GM12878 (cell line): ENCODE results near the gene PSENEN. TPM values are rescaled to one million over a fixed set of nuclear protein-coding genes. Genes with fewer than 3 reads are reported as not detected.

Experiments
- ATAC-seq: fragments of 200-7000 bp; cut with Tn5 transposase; 3 replicates; pipeline ENCODE4 v1.9.1; 2020; ENCODE audit warnings: mild to moderate bottlenecking, moderate library complexity
- BruUV-seq: library from RNA; stranded (reverse); fragments of 400-500 nt; replicated peaks from 2 replicates; lab custom pipeline; 2021; lab: Mats Ljungman, UMichigan
- CTCF ChIA-PET: fragments of 300-600 bp; sonication (Branson Sonifier 250); formaldehyde crosslinking; extraction: SDS; loops from one replicate; lab custom pipeline; 2021; ENCODE audit warnings: inconsistent platforms; lab: Yijun Ruan, JAX
- POLR2A ChIA-PET: fragments of 350-600 bp; formaldehyde crosslinking; extraction: SDS; loops from one replicate; lab custom pipeline; 2021; ENCODE audit warnings: inconsistent platforms; lab: Charles Lee
- RAD21 ChIA-PET: fragments of 300-600 bp; sonication (Branson Sonifier 250); formaldehyde crosslinking; loops from one replicate; lab custom pipeline; 2023; ENCODE audit warnings: antibody characterized with exemption; ENCODE audit not compliant: unreplicated experiment; lab: Charles Lee
- SMC1A ChIA-PET: fragments of 300-600 bp; sonication (Branson Sonifier 250); formaldehyde crosslinking; loops from one replicate; lab custom pipeline; 2023; ENCODE audit not compliant: unreplicated experiment, uncharacterized antibody; lab: Charles Lee
- DNase-seq: peaks from one replicate; pipeline ENCODE4 v3.0.0-alpha.2; 2011; ENCODE audit warnings: low read depth, low spot score
- FAIRE-seq: peaks from 3 replicates; lab custom pipeline; 2011; peaks lifted over from hg19 to GRCh38; lab: Jason Lieb, UNC
- H2AFZ ChIP-seq: 2 replicates; pipeline ENCODE4 v1.6.0; 2011; ENCODE audit warnings: low read depth, low read length, control low read depth; ENCODE audit not compliant: control insufficient read depth
- H3K27ac ChIP-seq: 2 replicates; pipeline ENCODE4 v1.5.1; 2011; ENCODE audit warnings: control low read depth; ENCODE audit not compliant: control insufficient read depth, insufficient read depth
- H3K27me3 ChIP-seq, 2 experiments: replicated peaks in 1 of 2; 2 replicates each; pipeline versions ENCODE4 v1.6.0 to v1.6.1; 2011; ENCODE audit warnings: low read length in 1 of 2; ENCODE audit not compliant: control insufficient read depth in 2 of 2, insufficient read depth in 2 of 2
- H3K36me3 ChIP-seq, 2 experiments: 2 replicates each; pipeline ENCODE4 v1.5.1; 2011; ENCODE audit warnings: low read length in 1 of 2; ENCODE audit not compliant: control insufficient read depth in 2 of 2, insufficient read depth in 2 of 2
- H3K4me1 ChIP-seq: 2 replicates; pipeline ENCODE4 v1.6.1; 2011; ENCODE audit warnings: mild to moderate bottlenecking, low read length, moderate library complexity, mixed read lengths; ENCODE audit not compliant: control insufficient read depth, insufficient read depth
- H3K4me2 ChIP-seq: 2 replicates; pipeline ENCODE4 v1.6.0; 2011; ENCODE audit warnings: control low read depth; ENCODE audit not compliant: control insufficient read depth, insufficient read depth
- H3K4me3 ChIP-seq: fragments of 200-600 bp; sonication (generic); 2 replicates; pipeline ENCODE4 v1.5.1; 2016
- H3K79me2 ChIP-seq: 2 replicates; pipeline ENCODE4 v1.6.0; 2011; ENCODE audit warnings: low read length; ENCODE audit not compliant: control insufficient read depth, insufficient read depth
- H3K9ac ChIP-seq: 2 replicates; pipeline ENCODE4 v1.8.0; 2011; ENCODE audit warnings: low read length, control low read depth, mixed read lengths; ENCODE audit not compliant: control insufficient read depth, insufficient read depth
- H3K9me3 ChIP-seq: replicated peaks from 3 replicates; pipeline ENCODE4 v1.5.1; 2011; ENCODE audit warnings: mild to moderate bottlenecking, low read length; ENCODE audit not compliant: control insufficient read depth, insufficient read depth
- H4K20me1 ChIP-seq: 2 replicates; pipeline ENCODE4 v1.6.0; 2011; ENCODE audit not compliant: control insufficient read depth, insufficient read depth
- BHLHE40 ChIP-seq, 2 experiments: fragments of 450-650 bp in 1 of 2; IDR thresholded peaks; 2 replicates each; pipeline ENCODE4 v1.6.1; 2011 to 2017; ENCODE audit warnings: low read depth in 2 of 2, borderline replicate concordance in 1 of 2, improper control_type of control experiment in 1 of 2, low read length in 1 of 2, mild to moderate bottlenecking in 1 of 2
- BRCA1 ChIP-seq: IDR thresholded peaks from 2 replicates; pipeline ENCODE4 v1.6.1; 2011; ENCODE audit warnings: low read depth, low read length, improper control_type of control experiment
- CHD2 ChIP-seq: IDR thresholded peaks from 2 replicates; pipeline ENCODE4 v1.6.1; 2011; ENCODE audit warnings: low read depth, low read length, improper control_type of control experiment, borderline replicate concordance
- ETV6 ChIP-seq, 2 experiments: fragments of 450-650 bp in 1 of 2; IDR thresholded peaks in 1 of 2; conservative IDR thresholded peaks in 1 of 2; 2 replicates each; pipeline ENCODE4 v1.6.1; 2014; ENCODE audit warnings: antibody characterized with exemption in 1 of 2, borderline replicate concordance in 1 of 2, low read depth in 1 of 2, mild to moderate bottlenecking in 1 of 2, moderate library complexity in 1 of 2
- FOXK2 ChIP-seq: fragments of 450-650 bp; IDR thresholded peaks from 2 replicates; pipeline ENCODE4 v1.6.1; 2017; ENCODE audit warnings: mild to moderate bottlenecking, moderate library complexity
- JUND ChIP-seq: IDR thresholded peaks from 2 replicates; pipeline ENCODE4 v1.6.1; 2012; ENCODE audit warnings: low read depth, mild to moderate bottlenecking, low read length, improper control_type of control experiment, moderate library complexity
- MEF2B ChIP-seq: fragments of 450-650 bp; IDR thresholded peaks from 2 replicates; pipeline ENCODE4 v1.6.1; 2018; ENCODE audit warnings: mild to moderate bottlenecking, moderate library complexity; ENCODE audit not compliant: partially characterized antibody, poor library complexity, severe bottlenecking
- NR2C2 ChIP-seq: IDR thresholded peaks from 2 replicates; pipeline ENCODE4 v1.6.1; 2011; ENCODE audit warnings: borderline replicate concordance, low read depth; ENCODE audit not compliant: control insufficient read depth, insufficient read length
- RCOR1 ChIP-seq: conservative IDR thresholded peaks from 2 replicates; pipeline ENCODE4 v1.6.1; 2012; ENCODE audit warnings: low read depth, low read length, improper control_type of control experiment
- RELA ChIP-seq: fragments of 450-650 bp; IDR thresholded peaks from 2 replicates; pipeline ENCODE4 v1.8.0; 2014; ENCODE audit warnings: borderline replicate concordance; ENCODE audit not compliant: partially characterized antibody
- SP1 ChIP-seq: IDR thresholded peaks from one replicate; pipeline ENCODE4 v1.6.1; 2011; ENCODE audit warnings: low read depth, low read length
- ZNF217 ChIP-seq: fragments of 450-650 bp; IDR thresholded peaks from 2 replicates; pipeline ENCODE4 v1.6.1; 2017; ENCODE audit warnings: antibody characterized with exemption, mild to moderate bottlenecking
- WGBS: methylation state at CpG from one replicate; pipeline ENCODE4 v1.1.6; 2016; ENCODE audit warnings: low lambda C conversion rate; ENCODE audit not compliant: insufficient replicate concordance, insufficient coverage; ENCODE audit errors: missing lambda C conversion rate; 5-methylcytosine and 5-hydroxymethylcytosine counted together
- in situ Hi-C: fragments of 300-500 bp; cut with MboI; formaldehyde crosslinking; loops from 9 replicates; pipeline ENCODE4 v1.14.3; 2018; ENCODE audit warnings: mixed read lengths
- intact Hi-C: fragments of 100-400 bp; cut with micrococcal nuclease; formaldehyde crosslinking; loops from one replicate; pipeline ENCODE4 v1.14.2; 2022; ENCODE audit not compliant: unreplicated experiment
- polyA plus RNA-seq, 11 experiments: library from polyadenylated mRNA; depleted of rRNA in 4 of 11; unstranded in 6 of 11; stranded (reverse) in 5 of 11; fragments of >200 nt; fragmentation: Nextera tagmentation in 4 of 11; fragmentation: Illumina TruSeq in 1 of 11; extraction: Ambion mirVana in 4 of 11; extraction: Trizol in 1 of 11; gene quantifications; 1 replicate in 1 of 11; 2 replicates in 10 of 11; pipeline versions ENCODE4 v1.2.1 to v1.2.3, GENCODE V29; 2011 to 2016; ENCODE audit warnings: inconsistent platforms in 2 of 11, missing spikeins in 2 of 11, low read depth in 1 of 11
- total RNA-seq, 4 experiments: library from RNA; depleted of rRNA in 3 of 4; stranded (reverse); fragments of >200 nt in 3 of 4; fragmentation: Illumina TruSeq in 1 of 4; extraction: Trizol in 1 of 4; gene quantifications; 2 replicates each; pipeline versions ENCODE4 v1.2.1 to v1.2.3, GENCODE V29; 2013 to 2021
- TF ChIP-seq, protein P1 (sequence below): fragments of 450-650 bp; formaldehyde crosslinking; IDR thresholded peaks from 2 replicates; pipeline ENCODE4 v1.4.0; 2020; ENCODE audit warnings: mild to moderate bottlenecking, moderate library complexity
- TF ChIP-seq, protein P2 (sequence below): IDR thresholded peaks from 2 replicates; pipeline ENCODE4 v1.6.1; 2012; ENCODE audit warnings: low read depth, low read length, improper control_type of control experiment

Gene PSENEN
- total and polyA plus RNA-seq, 10 of the 15 experiments (the other 5 are each of a cell fraction or from before 2014, with no cell fraction given) = 14.4 to 178 (median 43.5) TPM

DNA sequence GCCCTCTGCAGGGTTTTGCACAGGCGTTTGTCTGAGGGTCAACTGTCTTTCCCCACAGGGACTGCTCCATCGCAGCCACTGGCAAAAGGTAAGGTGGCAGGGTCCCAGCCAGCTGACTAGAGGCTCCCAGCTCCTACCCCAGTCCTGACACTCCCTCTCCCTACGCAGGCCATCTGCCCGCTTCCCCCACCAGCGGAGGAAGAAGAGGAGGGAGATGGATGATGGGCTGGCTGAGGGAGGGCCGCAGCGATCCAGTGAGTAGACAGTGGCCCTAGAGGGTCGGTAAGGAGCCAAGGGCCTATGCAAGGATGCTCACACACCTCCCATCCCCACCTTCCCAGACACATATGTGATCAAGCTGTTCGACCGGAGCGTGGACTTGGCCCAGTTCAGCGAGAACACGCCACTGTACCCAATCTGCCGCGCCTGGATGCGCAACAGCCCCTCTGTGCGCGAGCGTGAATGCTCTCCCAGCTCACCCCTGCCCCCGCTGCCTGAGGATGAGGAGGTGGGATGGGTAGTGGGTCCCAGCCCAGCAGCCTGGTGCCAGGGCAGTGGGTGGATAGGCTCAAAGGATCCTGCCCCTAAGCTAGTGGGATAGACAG, 7.4 kb downstream of the PSENEN start (continued):
- TF ChIP-seq, protein P1, sequence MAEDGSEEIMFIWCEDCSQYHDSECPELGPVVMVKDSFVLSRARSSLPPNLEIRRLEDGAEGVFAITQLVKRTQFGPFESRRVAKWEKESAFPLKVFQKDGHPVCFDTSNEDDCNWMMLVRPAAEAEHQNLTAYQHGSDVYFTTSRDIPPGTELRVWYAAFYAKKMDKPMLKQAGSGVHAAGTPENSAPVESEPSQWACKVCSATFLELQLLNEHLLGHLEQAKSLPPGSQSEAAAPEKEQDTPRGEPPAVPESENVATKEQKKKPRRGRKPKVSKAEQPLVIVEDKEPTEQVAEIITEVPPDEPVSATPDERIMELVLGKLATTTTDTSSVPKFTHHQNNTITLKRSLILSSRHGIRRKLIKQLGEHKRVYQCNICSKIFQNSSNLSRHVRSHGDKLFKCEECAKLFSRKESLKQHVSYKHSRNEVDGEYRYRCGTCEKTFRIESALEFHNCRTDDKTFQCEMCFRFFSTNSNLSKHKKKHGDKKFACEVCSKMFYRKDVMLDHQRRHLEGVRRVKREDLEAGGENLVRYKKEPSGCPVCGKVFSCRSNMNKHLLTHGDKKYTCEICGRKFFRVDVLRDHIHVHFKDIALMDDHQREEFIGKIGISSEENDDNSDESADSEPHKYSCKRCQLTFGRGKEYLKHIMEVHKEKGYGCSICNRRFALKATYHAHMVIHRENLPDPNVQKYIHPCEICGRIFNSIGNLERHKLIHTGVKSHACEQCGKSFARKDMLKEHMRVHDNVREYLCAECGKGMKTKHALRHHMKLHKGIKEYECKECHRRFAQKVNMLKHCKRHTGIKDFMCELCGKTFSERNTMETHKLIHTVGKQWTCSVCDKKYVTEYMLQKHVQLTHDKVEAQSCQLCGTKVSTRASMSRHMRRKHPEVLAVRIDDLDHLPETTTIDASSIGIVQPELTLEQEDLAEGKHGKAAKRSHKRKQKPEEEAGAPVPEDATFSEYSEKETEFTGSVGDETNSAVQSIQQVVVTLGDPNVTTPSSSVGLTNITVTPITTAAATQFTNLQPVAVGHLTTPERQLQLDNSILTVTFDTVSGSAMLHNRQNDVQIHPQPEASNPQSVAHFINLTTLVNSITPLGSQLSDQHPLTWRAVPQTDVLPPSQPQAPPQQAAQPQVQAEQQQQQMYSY (CRISPR knock-in tag) = no peak
- TF ChIP-seq FOXK2 (no peak), BRCA1 (no peak), NR2C2 (no peak), SP1 (no peak), BHLHE40 (IDR thresholded peaks at IDR 0.05; ENCODE audit: borderline replicate concordance in 1 of 2, low read depth in 2 of 2, low read length in 1 of 2) (no peak), JUND (no peak)

DNA sequence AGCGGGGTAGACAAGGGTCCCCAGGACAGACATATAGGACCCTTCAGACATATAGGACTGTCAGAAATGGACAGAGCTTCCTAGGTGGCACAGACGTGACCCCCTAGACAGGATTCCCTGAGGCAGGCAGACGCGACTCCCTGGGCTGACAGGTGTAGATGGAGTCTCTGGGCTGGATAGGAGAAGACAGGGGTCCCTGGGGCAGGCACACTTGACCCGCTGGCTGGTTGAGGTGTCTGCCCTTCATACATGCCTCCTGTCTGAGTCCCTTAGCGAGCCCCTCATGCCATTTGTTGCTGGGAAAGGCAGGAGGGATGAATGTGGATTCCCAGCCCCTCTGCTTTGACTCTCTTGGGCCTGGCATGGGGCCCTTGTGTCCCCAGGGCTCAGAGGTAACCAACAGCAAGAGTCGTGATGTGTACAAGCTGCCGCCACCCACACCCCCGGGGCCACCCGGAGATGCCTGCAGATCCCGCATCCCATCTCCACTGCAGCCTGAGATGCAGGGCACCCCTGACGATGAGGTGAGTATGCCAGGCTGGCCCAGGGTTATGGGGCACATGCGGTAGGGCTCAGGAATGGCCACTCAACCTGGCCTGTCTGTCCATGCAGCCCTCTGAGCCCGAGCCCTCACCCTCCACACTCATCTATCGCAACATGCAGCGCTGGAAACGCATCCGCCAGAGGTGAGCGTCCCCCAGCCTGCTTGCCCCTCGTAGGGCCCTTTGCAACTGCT, 8.4 kb downstream of the PSENEN start:
- TF ChIP-seq CHD2 = no peak
- TF ChIP-seq RCOR1 = no peak
- TF ChIP-seq, protein P2, sequence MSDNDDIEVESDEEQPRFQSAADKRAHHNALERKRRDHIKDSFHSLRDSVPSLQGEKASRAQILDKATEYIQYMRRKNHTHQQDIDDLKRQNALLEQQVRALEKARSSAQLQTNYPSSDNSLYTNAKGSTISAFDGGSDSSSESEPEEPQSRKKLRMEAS = no peak
- no peak for TF ChIP-seq MEF2B
- TF ChIP-seq RELA = no peak
- TF ChIP-seq ETV6 (conservative IDR thresholded peaks at IDR 0.05 in 1 of 2, IDR thresholded peaks at IDR 0.05 in 1 of 2; ENCODE audit: borderline replicate concordance in 1 of 2, low read depth in 1 of 2) = no peak
- no peak for TF ChIP-seq ZNF217
- ChIA-PET SMC1A (no interaction called here), POLR2A (no interaction called here), CTCF (no interaction called here), RAD21 (no interaction called here)
- intact Hi-C loops = no loop called here
- Histone ChIP-seq H3K27me3 (no peaks in the 10 kb centered on the region), H3K36me3 (peaks cover 0 to 2% of the 10 kb centered on the region in 2 experiments; a peak in 2 of 4 replicates), H3K4me1 (peaks cover 12% of the 10 kb centered on the region), H3K4me3 (no peak overlapping the region), H3K27ac (no peak overlapping the region), H3K79me2 (peaks cover 7% of the 10 kb centered on the region), H3K9me3 (no peaks in the 10 kb centered on the region), H3K9ac (no peak overlapping the region), H3K4me2 (no peak overlapping the region), H2AFZ (no peak overlapping the region), H4K20me1 (no peaks in the 10 kb centered on the region)
- in situ Hi-C loops = no loop called here
- 89% methylated on average over 20 of the region's 20 CpGs for WGBS
- no peak for FAIRE-seq
- no TSS peak for BruUV-seq
- no peak for ATAC-seq
- no peak for DNase-seq
